SH-SY5Y (cell line): ENCODE results near the gene DNAJA3.

Experiments used
- GATA2 ChIP-seq: IDR thresholded peaks from 2 replicates; pipeline ENCODE4 v1.6.1; 2011; ENCODE audit warnings: mild to moderate bottlenecking, low read depth, low read length
- GATA3 ChIP-seq: IDR thresholded peaks from 2 replicates; pipeline ENCODE4 v1.6.1; 2011; ENCODE audit warnings: low read depth, mild to moderate bottlenecking, low read length, moderate library complexity

- TF ChIP-seq GATA2 (no peak), GATA3 (no peak)
Measured at GRCh38 chr16:4419402-4419959, 6.2 kb upstream of the DNAJA3 start.
